Measurements from ENCODE around the gene DSTYK.
A peak's percentile ranks its signal among the peaks of the same experiment; 100 is the strongest.
"Not testable (repeated sequence)": the region's sequence is repeated elsewhere in the genome, so short reads cannot be mapped to it uniquely, and the experiment has no call there.

Gene DSTYK

DNA sequence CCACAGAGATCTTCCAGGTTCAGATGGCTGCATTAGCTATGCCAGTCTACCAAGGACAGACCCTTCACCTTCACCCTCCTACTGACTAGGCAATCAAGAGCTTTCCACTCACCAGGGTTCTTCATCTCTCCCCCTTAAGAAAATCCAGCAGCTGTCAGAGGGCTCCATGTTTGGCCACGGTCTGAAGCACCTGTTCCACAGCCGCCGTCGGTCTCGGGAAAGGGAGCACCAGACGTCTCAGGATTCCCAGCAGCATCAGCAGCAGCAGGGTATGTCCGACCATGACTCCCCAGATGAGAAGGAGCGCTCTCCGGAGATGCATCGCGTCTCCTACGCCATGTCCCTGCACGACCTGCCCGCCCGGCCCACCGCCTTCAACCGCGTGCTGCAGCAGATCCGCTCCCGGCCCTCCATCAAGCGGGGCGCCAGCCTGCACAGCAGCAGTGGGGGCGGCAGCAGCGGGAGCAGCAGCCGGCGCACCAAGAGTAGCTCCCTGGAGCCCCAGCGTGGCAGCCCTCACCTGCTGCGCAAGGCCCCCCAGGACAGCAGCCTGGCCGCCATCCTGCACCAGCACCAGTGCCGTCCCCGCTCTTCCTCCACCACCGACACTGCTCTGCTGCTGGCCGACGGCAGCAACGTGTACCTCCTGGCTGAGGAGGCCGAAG is 30.0 kb upstream of the DSTYK start:
- no peak for DNase-seq (ENCODE audit: low spot score)

DNA sequence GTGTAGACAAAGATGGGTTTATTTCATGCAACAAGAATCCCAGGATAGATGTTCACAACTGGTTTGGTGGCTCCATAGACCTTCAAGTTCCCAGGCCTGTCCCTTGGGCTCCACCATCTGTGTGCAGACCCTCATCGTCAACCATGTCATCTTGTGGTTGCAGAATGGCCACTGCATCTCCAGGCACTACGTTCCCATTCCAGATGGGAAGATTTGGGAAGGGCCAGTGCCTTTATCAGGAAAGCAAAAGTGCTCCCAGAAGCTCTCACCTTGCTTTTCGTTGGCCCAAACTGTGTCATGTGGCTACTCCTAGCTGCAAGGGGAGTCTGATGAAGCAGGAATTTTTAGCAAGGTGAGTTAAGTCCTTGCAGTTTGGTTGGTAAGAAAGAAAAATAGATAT is 29.1 kb upstream of the DSTYK start:
- no peak for DNase-seq (ENCODE audit: low spot score)

DNA sequence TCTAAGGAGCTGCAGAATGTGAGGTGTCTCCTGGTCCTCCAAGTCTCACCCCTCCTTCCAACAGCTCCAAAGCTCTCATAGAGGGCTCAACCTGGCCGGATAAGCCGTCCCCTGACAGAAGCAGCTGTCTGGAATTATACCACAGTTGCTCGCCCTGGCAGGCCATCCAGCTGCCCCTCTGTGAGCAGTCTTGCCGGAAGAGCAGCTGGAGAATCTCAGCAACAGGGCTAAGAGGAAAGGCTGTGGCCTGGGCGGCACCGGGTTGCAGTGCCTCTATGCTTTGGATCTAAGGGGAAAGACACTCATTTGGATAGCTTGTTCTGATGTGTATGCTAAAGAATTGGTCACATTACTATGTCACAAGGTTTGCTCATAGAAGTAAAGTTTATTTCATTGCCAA is 28.6 kb upstream of the DSTYK start:
- no peak for DNase-seq (ENCODE audit: low spot score)

DNA sequence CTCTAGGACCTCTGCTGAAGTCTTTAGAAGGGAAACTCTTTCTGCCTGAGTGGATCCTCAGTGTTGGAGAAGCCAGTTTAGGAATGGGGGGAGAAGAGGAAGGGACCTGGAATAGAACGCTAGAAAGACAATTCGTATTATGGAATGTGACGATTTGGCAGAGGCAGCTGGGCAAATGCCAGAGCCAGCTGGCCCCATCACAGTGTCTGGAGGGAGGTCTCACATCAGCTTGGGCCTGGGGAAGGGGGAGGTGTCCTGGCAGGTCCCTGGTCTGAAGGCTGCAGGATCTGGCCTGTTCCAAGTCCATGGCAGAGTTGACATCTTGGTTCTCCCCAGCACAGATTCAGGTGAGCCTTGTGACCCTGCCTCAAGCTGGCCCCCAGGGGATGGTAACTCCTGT is 27.6 kb upstream of the DSTYK start:
- DNase-seq (ENCODE audit: low spot score) = no peak

DNA sequence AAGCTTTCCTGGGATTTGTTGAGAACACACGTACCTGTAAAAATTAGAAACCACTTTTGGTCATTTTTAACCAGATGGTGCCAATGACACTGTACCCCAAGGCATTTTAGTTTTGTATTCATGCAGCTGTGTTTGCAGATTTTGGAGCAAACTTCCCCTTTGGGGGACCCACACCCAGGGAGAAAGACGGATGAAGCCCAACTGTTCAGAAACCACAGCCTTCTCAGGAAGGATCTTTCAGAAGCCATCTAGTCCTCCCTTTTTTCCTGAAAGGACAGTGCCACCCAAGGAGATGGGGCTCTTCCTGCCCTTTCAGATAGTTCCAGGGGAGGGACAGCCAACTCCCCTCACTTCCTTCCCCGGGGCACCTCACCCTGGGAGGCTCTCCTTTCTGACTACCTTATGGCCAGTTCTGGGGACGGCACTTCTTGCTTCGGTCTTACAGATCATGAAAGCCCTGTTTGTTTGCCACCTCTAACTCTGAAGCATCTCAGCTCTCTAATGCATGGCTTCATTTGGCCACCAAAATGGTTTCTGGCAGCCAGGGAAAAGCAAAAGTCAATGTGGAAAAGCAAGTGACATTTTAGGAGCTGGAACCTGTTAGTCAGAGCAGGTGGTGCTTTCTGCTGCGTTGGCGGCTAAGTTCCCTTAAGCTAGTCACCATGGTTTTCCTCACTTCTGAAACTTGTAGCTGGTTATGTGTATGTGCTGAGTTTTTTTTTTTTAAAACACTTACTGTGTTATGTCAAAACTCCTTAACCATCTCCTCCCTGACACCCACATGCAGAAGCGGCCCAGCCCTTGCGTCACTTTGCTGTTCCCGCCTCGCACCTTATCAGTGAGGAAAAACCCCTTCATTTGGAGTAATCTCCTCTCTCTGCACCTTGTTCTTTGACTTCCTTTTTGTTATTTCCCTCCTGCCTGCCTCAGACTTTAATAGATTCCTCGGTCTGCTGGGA is 26.3 kb upstream of the DSTYK start:
- no peak for DNase-seq (ENCODE audit: low spot score)

DNA sequence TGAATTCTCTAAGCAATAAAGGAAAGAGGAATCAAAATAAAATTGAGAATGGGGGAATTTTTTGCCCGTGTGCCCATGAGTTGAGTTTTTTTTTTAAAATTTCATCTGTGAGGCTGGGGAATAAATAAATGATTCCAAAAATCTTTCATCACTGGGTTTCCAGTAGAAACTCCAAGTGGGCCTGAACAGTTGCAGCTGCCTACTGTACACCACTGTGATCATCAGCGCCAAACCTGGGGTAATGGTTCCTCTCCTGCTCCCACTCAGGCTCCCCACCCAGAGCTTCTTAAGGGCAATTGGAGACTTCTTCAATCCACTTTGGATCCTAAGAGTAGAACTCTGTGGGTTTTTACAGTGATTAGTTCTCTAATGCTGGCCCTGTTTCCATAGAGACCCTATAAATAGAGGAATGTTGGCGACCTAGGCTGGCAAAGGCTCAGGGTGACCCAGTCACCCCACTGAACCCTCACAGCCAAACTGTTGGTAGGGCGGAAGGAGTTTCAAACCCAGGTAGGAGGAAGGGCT is 25.5 kb upstream of the DSTYK start:
- no peak for DNase-seq (ENCODE audit: low spot score)

DNA sequence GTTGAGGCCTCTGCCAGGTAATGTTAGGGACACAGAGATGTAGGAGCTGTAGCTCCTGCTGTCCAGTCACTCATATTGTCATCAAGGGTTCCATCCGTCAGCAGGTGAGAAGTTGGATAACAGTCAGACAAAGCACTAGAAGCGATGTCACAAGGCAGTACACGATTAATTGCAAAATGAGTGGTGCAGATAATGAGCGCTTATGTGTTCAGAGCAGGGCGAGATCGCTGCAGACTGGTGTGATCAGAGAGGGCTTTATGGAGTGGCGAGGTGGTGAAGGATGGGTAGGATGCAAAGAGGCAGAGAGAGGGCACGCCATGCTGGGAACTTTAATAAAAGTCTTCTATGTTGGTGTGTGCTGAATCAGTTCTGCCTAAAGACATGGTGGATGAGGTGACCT is 25.0 kb upstream of the DSTYK start:
- no peak for DNase-seq (ENCODE audit: low spot score)

DNA sequence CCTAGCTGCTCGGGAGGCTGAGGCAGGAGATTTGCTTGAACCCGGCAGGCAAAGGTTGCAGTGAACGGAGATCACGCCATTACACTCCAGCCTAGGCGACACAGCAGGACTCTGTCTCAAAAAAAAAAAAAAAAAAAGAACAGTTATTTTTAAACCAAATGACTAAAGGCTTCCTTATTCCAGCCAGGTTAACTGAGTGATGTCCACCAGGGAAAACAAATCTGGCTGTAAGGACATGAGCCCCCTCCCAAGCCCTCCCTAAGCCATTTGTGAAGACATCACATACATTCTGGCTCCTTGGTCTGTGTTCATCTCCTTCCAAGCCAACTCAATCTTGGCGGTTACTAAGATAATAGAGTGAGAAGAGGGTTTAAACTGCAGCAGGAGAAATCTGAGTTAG is 24.4 kb upstream of the DSTYK start:
- no peak for DNase-seq (ENCODE audit: low spot score)

DNA sequence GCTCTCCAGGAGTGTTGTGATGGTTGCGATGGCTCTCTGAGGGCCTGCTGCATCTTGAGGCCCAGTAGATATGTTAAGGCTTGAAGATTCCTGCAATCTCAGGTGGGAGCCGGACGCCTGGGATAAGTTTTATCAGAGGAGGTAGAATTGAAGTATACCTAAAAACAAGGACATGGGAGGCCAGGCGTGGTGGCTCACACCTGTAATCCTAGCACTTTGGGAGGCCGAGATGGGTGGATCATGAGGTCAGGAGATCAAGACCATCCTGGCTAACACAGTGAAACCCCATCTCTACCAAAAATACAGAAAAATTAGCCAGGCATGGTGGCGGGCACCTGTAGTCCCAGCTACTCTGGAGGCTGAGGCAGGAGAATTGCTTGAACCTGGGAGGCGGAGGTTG is 22.5 kb upstream of the DSTYK start:
- not testable (repeated sequence) for DNase-seq (ENCODE audit: low spot score)

DNA sequence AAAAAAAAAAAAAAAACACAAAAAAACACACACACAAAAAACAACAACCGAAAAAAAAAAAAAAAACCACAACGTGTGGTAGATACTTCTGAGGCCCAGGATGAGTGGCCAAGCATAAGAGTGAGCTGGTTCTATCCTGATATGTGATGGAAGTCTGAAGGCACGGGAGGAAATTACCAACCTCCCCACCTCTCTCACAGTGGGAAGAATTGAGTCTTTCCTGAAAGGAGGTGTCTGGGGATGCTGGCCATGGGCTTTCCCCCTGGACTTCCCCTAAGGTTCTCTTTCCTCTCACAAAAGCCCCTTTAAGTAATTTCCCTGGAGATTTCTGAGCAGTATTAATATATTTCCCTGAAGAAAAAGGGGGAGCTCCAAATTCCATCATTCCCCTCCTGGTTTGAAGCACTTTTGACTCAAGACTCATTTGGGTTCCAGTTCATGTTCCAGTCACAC is 21.5 kb upstream of the DSTYK start:
- no peak for DNase-seq (ENCODE audit: low spot score)

DNA sequence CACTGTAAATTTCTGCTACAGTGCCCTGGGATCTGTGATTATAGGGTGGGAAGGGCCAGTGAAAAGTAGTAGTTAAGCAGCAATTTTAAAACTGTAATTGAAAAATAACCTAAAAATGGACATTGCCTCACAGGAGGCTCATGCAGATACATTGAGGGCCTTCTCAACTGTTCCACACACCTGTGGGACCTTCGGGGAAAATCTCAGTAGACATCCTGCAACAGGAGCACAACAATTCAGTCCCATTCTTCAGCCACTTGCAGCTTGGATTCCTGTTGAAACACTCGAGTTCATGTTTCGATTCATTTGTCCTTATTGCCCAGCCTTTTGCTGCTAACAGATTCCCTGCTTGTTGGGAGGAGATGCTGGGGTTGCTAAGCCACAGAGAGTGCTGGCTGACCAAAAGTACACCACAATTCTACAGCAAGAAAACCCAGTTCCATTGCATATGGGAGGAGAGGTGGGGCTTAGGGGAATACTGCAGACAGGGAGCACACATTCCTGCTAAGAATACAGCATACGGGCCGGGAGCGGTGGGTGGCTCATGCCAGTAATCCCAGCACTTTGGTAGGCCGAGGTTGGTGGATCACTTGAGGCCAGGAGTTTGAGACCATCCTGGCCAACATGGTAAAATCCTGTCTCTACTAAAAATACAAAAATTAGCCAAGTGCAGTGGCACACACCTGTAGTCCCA is 20.8 kb upstream of the DSTYK start:
- DNase-seq (ENCODE audit: low spot score) = no peak

DNA sequence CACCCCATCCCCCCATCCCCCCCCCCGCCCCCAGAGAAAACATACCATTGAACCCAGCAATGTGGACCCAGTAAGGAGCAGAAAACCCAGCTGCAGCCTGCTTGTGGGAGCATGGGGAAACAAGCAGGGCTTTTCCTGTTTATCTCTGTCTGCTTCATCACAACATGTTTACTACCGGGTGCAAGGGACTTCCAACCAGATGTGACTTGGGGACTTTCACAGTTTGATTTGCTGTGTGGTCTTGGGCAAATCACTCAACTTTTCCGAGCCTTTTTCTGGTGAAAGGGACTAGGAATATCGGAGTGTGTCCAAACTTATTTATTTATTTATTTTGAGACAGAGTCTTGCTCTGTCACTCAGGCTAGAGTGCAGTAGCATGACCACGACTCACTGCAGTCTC is 19.5 kb upstream of the DSTYK start:
- DNase-seq (ENCODE audit: low spot score) = no peak

DNA sequence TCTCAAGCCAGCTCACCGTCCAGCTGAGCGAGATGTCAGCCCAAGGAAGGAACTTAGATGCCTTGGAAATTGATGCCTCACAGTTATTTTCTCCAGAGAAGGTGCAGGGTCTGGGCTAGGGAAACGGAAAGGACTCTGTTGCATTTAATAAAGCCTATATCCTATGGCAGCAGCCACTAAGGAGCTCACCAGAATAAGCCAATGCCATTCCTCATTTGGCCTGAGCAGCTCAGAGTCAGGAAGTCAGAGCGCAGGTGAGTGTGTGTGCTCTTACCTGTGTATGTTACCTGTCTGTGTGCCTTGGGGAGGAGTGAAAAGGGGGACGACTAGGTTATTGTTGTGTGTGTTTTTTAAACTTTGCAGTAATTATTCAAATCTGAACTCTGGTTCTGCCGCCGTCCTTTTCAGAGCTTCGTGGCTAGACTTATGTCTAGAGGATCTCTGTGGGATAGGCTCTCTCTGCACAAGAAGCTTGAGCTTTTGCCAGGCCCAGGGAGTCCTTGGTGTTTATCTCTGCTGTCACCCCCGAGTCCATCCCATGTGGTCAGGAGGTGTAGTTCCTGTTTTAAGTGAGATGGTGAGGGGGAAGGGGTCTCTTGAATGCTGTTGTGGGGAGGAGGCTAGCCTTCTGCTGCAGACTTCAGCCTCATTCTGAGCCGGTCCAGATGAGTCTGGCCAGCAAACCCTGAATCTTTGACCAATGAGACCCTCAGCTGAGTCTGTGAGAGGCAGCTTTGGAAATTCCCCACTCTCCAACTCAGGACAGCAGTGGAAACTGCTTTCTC is 18.6 kb upstream of the DSTYK start:
- no peak for DNase-seq (ENCODE audit: low spot score)

DNA sequence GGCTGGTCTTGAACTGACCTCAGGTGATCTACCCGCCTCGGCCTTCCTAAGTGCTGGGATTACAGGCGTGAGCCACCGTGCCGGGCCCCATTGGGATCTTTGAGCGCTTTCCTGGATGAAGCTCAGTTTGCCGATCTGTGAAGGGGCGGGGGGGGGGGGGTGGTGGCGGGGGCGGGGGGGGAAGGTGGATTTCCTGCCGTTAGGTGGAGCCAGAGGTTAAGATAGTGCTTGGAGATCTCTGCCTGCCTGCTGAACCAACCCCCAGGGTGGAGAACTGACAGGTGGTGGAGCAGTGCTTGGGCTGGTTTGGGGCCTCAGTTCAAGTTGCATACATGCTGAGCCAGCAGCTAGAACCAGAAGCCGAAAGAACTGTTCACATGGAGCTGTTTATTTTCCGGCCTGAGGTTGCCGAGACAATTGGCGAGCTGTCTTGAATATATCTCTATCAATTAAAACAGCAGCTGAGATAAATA is 17.9 kb upstream of the DSTYK start:
- DNase-seq (ENCODE audit: low spot score) = peak; percentile 73

DNA sequence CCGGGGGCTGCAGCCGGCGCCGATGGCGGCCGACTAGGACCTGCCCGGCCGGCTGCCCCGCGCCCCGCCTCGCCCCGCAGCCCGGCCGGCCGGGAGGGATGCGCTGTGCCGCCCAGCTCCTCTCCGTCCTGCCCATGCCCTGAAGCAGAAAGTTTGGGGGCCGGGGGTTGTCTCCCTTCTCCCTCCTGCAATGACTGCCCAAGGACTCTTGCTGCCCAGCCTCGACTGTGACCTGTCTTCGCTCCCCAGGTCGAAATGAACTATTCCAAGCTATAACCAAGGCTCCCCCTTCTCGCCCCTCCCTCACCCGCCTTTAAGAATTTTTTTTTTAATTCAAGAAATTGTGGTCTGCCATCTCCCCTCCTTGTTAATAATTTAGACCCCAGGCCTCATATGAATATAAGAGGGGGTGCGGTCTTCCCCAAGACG is 16.6 kb upstream of the DSTYK start:
- no peak for DNase-seq (ENCODE audit: low spot score)

DNA sequence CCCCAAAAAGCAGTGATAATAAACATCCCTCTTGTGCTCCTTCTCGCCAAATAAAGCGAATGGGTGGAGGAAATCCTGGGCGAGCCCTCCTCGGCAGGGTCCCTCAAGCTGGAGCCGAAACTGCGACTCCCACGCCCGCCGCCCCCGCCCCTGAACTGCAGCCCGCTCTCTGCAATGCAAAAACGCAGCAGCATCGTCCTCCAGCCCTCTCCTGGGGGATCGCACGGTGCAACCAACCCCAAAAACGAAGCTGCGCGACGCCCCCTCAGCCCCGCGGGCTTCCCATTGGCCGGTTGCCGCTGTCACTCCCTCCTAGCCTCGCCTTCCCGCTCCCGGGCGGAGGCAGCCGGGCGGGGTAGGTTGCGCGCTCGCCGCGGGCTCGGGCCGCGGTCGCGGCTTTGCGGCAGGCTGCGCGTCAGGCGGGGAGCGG is 16.1 kb upstream of the DSTYK start, which contains the start of gene TMCC2:
TMCC2 (plus strand) TSS at position 363 of the 430 bp plus-strand sequence. CDS start 619 bp downstream, outside the sequence.
- peak; percentile 99 for DNase-seq (ENCODE audit: low spot score)

DNA sequence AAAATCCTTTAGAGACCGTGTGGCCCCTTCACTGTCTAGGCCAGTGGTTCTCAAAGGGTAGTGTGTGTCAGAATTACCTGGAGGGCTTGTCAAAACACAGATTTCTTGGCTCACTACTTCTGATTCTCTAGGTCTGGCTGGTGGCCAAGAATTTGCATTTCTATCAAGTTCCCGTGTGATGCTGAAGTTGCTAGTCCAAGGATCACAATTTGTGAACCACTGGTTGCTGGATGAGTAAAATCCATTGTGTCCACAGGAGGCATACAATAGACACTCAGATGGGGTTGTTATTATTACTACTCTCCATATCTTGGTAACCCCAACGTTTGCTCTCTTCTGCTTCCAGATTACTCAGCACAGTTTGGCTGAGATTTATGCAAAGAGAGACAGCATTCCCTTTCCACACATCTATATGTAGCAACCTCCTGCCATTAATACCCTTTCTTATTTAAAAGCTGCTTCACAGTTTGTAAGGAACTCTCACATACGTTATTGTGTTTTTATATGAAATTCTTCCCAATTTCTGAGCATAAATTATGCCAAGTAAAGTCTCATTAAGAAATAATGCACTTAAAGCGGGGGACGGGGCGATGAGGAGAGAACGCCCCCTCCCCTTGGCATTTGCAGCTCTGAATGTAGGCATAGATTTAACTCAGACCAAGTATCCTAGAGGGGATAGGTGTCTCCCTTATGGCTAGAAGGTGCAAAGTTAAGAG is 15.5 kb upstream of the DSTYK start:
- peak; percentile 40 for DNase-seq (ENCODE audit: low spot score)

DNA sequence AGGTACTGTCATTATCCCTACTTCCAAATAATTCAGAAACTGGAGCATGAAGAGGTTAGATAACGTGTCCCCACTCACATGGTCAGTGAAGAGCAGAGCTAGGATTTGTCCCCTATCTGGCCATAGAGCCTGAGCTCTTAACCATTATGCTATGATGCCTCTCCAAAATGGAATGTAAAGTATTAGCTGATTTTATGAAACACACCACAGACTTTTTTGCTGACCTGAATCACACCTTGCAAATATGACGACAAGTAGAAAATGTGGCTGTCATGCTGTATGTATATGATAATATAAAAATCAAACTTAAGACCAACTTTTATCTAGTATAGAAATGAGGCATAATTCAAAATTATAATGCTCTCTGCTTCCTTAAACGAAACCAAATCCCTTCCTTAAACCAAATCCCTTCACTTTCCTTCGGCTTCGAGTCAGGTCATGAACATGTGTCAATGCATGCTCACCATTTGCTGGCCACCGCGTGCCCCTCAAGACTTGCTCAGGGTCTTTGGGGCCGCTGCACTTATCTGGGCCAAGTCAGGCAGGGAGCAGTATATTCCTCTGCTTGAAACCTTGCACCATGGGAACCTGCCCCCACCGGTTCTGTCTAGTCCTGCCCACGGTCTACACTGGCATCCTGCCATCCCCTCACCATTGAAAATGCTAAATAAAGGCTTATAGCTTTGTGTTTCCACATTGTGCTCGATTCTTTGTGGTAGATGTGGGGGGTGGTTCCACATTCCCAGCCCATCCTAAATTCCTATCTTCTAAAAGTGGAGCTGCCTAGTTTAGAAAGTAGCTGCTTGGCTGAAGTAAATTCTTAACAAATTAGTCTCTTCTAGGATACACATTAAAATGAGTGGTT is 14.6 kb upstream of the DSTYK start:
- DNase-seq (ENCODE audit: low spot score) = no peak

DNA sequence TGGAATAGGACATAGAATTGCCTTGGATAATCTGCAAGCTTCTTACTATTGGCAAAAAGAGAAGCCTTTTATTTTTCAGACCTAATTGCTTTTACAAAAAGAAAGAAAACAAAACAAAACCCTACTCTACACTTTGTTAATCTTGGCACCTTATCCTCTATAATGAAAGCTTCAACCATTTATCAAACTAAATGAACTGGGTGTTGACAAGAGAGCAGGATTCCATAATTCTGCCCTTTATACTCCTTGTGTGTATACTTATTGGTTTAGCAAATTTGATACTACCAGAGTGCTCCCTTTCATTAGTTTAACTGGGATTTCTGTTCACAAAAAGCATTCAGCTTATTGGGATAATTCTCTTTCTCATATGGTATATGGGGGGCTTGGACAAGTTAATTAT is 13.2 kb upstream of the DSTYK start:
- no peak for DNase-seq (ENCODE audit: low spot score)

DNA sequence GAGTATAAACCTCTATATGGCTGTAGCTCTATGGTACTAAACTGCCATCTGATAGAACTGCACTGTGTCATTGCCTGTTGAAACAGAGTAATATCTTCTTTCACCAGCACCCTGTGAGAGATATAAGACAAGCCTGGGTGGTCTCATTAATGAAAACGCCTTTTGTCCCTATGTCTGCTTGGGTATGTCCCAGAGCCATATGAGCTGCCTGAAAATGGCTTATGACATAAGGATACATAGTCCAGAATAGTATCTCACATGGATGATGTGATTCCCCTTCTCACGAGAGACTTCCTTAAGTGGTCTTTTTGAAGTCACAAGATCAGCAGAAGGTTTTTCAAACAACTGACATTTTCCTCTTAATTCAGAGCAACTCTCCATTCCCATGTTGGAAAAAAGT is 8.9 kb upstream of the DSTYK start:
- DNase-seq (ENCODE audit: low spot score) = no peak

Measured in AG20443 (cell line).